Liver (tissue), 9 donors: ENCODE data around the gene RASL10B. TPM values are rescaled to one million over a fixed set of nuclear protein-coding genes. Genes with fewer than 3 reads are reported as not detected.

Experiments used
- DNase-seq: peaks from one replicate; pipeline ENCODE4 v3.0.0-alpha.2; 2017; ENCODE audit warnings: low spot score
- H3K27ac ChIP-seq, 2 donors: one replicate each; pipeline ENCODE4 v1.7.0; 2013; ENCODE audit warnings: inconsistent platforms in 2 of 2, low read length in 2 of 2, control low read depth in 1 of 2, low read depth in 1 of 2, mild to moderate bottlenecking in 1 of 2
- H3K27me3 ChIP-seq, 4 donors: one replicate each; pipeline versions ENCODE4 v1.6.1 to v1.7.0; 2013; ENCODE audit warnings: low read length in 3 of 4, inconsistent platforms in 1 of 4, mild to moderate bottlenecking in 1 of 4, moderate library complexity in 1 of 4; ENCODE audit not compliant: control insufficient read depth in 4 of 4, insufficient read depth in 4 of 4
- H3K36me3 ChIP-seq, 4 donors: one replicate each; pipeline versions ENCODE4 v1.6.1 to v1.7.0; 2013; ENCODE audit warnings: low read length in 3 of 4, mild to moderate bottlenecking in 3 of 4, low read depth in 1 of 4, moderate library complexity in 1 of 4; ENCODE audit not compliant: control insufficient read depth in 4 of 4, insufficient read depth in 3 of 4
- H3K4me1 ChIP-seq, 4 donors: one replicate each; pipeline versions ENCODE4 v1.6.1 to v1.7.0; 2013; ENCODE audit warnings: low read length in 3 of 4, mild to moderate bottlenecking in 3 of 4, moderate library complexity in 1 of 4; ENCODE audit not compliant: control insufficient read depth in 4 of 4, insufficient read depth in 4 of 4
- H3K4me3 ChIP-seq, 3 donors: one replicate each; pipeline versions ENCODE4 v1.6.1 to v1.7.0; 2013; ENCODE audit warnings: low read length in 3 of 3, control low read depth in 1 of 3, low read depth in 1 of 3, mild to moderate bottlenecking in 1 of 3
- H3K9ac ChIP-seq, 2 donors: one replicate each; pipeline ENCODE4 v1.7.0; 2013; ENCODE audit warnings: low read length in 2 of 2, mild to moderate bottlenecking in 2 of 2, moderate library complexity in 2 of 2, control low read depth in 1 of 2, low read depth in 1 of 2
- H3K9me3 ChIP-seq, 4 donors: one replicate each; pipeline versions ENCODE4 v1.6.1 to v1.7.0; 2013; ENCODE audit warnings: low read length in 3 of 4; ENCODE audit not compliant: control insufficient read depth in 4 of 4
- ATF3 ChIP-seq: IDR thresholded peaks from 2 replicates; pipeline ENCODE4 v1.6.1; 2016; ENCODE audit warnings: antibody characterized with exemption
- CTCF ChIP-seq: fragments of 150-350 bp; IDR thresholded peaks from 2 replicates; pipeline ENCODE4 v1.5.1; 2017; ENCODE audit warnings: improper control_type of control experiment, low read depth, low read length; ENCODE audit not compliant: missing input control
- FOXA1 ChIP-seq: IDR thresholded peaks from 2 replicates; pipeline ENCODE4 v1.6.1; 2016; ENCODE audit warnings: antibody characterized with exemption
- FOXA2 ChIP-seq: IDR thresholded peaks from 2 replicates; pipeline ENCODE4 v1.6.1; 2016; ENCODE audit warnings: antibody characterized with exemption
- HNF4A ChIP-seq, 2 donors: conservative IDR thresholded peaks; 2 replicates each; pipeline ENCODE4 v1.6.1; 2016; ENCODE audit warnings: antibody characterized with exemption in 2 of 2, mild to moderate bottlenecking in 2 of 2
- HNF4G ChIP-seq: IDR thresholded peaks from 2 replicates; pipeline ENCODE4 v1.6.1; 2016; ENCODE audit warnings: antibody characterized with exemption
- NR2F2 ChIP-seq: IDR thresholded peaks from 2 replicates; pipeline ENCODE4 v1.6.1; 2016; ENCODE audit warnings: antibody characterized with exemption
- RAD21 ChIP-seq, 2 donors: IDR thresholded peaks; 2 replicates each; pipeline ENCODE4 v1.6.1; 2016; ENCODE audit warnings: antibody characterized with exemption in 2 of 2, mild to moderate bottlenecking in 2 of 2
- REST ChIP-seq: IDR thresholded peaks from 2 replicates; pipeline ENCODE4 v1.6.1; 2016; ENCODE audit warnings: antibody characterized with exemption, mild to moderate bottlenecking
- SP1 ChIP-seq: IDR thresholded peaks from 2 replicates; pipeline ENCODE4 v1.6.1; 2018; ENCODE audit warnings: antibody characterized with exemption, mild to moderate bottlenecking
- TAF1 ChIP-seq: conservative IDR thresholded peaks from 2 replicates; pipeline ENCODE4 v1.6.1; 2016; ENCODE audit warnings: antibody characterized with exemption, mild to moderate bottlenecking
- YY1 ChIP-seq: IDR thresholded peaks from 2 replicates; pipeline ENCODE4 v1.6.1; 2016; ENCODE audit warnings: antibody characterized with exemption, mild to moderate bottlenecking
- WGBS: extraction: QIAGEN DNeasy Blood & Tissue Kit; methylation state at CpG from one replicate; pipeline ENCODE4 v1.1.7; 2013; 5-methylcytosine and 5-hydroxymethylcytosine counted together
- polyA plus RNA-seq, 2 donors: library from polyadenylated mRNA; stranded (reverse) in 1 of 2; unstranded in 1 of 2; fragments of 200-250 nt in 1 of 2; fragments of >200 nt in 1 of 2; fragmentation: Nextera tagmentation in 1 of 2; extraction: Ambion mirVana in 1 of 2; gene quantifications; one replicate each; pipeline versions ENCODE4 v1.2.1 to v1.2.3, GENCODE V29; 2013 to 2015
- total RNA-seq, 2 donors: library from RNA; depleted of rRNA; stranded (reverse); fragments of >200 nt; gene quantifications; one replicate each; pipeline ENCODE4 v1.2.3, GENCODE V29; 2014
- donor health status: healthy.
- donor health status: healthy.
- donor health status: healthy.
- donor health status: healthy.
- donor health status: healthy.

RASL10B gene
- total and polyA plus RNA-seq, 4 donors: 0.42 to 3.8 (median 2.2) TPM

GRCh38 chr17:35761601-35762000 lies 30.2 kb downstream of the RASL10B start (continued):
- no peak for TF ChIP-seq REST
- TF ChIP-seq HNF4G: no peak
- TF ChIP-seq ATF3: no peak
- TF ChIP-seq YY1: no peak
- TF ChIP-seq RAD21 (IDR thresholded peaks at IDR 0.05): no peak

- DNase-seq: no peak
- H3K27me3 ChIP-seq: no peaks in the 10 kb centered on the region
- H3K4me3 ChIP-seq: peak overlapping the region in 1 of 3 donors; percentile 53
- TF ChIP-seq FOXA1 (no peak), YY1 (no peak), REST (no peak), TAF1 (no peak), ATF3 (no peak), FOXA2 (no peak), HNF4A (conservative IDR thresholded peaks at IDR 0.05) (no peak), SP1 (no peak), RAD21 (IDR thresholded peaks at IDR 0.05) (no peak), NR2F2 (no peak), CTCF (no peak)
- H3K36me3 ChIP-seq: no peaks in the 10 kb centered on the region
- H3K9ac ChIP-seq: no peak overlapping the region
- no peaks in the 10 kb centered on the region for H3K9me3 ChIP-seq
- peaks cover 2 to 12% (median 6%) of the 10 kb centered on the region in 4 donors for H3K4me1 ChIP-seq
- H3K27ac ChIP-seq: no peak overlapping the region
- WGBS: 36% methylated on average over 17 of the region's 17 CpGs
Measured at GRCh38 chr17:35763767-35764122, 32.3 kb downstream of the RASL10B start.
